ENCODE results near the gene INPP5B.

DNA sequence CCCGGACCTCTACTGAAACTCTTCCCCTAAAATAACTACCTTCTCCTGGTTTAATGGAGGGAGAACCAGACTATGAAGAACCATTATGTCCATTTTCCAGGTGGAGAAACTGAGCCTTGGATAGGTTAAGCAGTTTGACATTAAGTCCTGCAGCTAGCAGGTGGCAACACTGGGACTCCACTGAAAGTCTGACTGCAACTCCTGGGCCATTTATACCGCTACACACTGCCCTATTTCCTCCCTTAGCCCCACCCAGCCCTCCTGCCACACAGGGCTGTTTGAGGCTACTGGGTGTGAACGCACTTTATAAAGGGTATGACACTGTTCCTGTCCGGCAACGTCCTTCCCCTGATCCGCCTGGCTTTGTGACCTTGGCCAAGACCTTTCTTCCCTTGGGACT is 511 bp upstream of the INPP5B start:
- TF ChIP-seq, protein P1, sequence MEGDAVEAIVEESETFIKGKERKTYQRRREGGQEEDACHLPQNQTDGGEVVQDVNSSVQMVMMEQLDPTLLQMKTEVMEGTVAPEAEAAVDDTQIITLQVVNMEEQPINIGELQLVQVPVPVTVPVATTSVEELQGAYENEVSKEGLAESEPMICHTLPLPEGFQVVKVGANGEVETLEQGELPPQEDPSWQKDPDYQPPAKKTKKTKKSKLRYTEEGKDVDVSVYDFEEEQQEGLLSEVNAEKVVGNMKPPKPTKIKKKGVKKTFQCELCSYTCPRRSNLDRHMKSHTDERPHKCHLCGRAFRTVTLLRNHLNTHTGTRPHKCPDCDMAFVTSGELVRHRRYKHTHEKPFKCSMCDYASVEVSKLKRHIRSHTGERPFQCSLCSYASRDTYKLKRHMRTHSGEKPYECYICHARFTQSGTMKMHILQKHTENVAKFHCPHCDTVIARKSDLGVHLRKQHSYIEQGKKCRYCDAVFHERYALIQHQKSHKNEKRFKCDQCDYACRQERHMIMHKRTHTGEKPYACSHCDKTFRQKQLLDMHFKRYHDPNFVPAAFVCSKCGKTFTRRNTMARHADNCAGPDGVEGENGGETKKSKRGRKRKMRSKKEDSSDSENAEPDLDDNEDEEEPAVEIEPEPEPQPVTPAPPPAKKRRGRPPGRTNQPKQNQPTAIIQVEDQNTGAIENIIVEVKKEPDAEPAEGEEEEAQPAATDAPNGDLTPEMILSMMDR (conservative IDR thresholded peaks at IDR 0.05; ENCODE audit: low read length), result no peak
- no peak for TF ChIP-seq EZH2phosphoT487 (IDR thresholded peaks at IDR 0.05; ENCODE audit: borderline replicate concordance)

All from Loucy (cell line).